MM.1S (cell line): Measurements from ENCODE around the gene APOA4.

Experiments used
- EZH2 ChIP-seq: fragments of 300-600 bp; sonication (generic); optimal IDR thresholded peaks from 2 replicates; pipeline ENCODE3; 2017; ENCODE audit warnings: low read depth, mild to moderate bottlenecking, antibody characterized with exemption, low read length, mixed read lengths
- EZH2phosphoT487 ChIP-seq: fragments of 300-600 bp; sonication (generic); IDR thresholded peaks from 2 replicates; pipeline ENCODE4 v1.6.1; 2018; ENCODE audit warnings: antibody characterized with exemption, low read length
- TF ChIP-seq, protein P1 (sequence below): fragments of 300-600 bp; sonication (generic); IDR thresholded peaks from 2 replicates; pipeline ENCODE4 v1.5.1; 2016; ENCODE audit warnings: antibody characterized with exemption, low read length, mixed read lengths

DNA sequence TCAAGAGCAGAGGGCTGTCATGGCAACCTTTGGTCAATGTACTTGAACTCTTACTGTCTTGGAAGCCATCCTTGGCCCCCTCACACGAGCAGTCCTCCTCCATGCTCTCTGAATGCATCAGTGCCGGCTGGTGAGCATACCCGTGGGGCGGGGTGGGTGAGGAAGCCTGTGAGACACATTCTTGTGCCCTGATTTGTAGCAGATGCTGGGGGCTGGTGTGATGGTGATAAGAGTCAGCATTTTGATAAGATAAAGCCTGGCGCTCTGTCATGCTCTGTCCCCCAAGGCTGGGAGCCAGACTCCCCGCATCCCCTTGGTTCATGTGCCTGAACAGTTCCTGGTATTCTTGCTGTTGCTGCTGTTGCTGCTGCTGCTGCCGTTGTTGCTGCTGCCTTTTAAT, 34.8 kb upstream of the APOA4 start:
- TF ChIP-seq, protein P1, sequence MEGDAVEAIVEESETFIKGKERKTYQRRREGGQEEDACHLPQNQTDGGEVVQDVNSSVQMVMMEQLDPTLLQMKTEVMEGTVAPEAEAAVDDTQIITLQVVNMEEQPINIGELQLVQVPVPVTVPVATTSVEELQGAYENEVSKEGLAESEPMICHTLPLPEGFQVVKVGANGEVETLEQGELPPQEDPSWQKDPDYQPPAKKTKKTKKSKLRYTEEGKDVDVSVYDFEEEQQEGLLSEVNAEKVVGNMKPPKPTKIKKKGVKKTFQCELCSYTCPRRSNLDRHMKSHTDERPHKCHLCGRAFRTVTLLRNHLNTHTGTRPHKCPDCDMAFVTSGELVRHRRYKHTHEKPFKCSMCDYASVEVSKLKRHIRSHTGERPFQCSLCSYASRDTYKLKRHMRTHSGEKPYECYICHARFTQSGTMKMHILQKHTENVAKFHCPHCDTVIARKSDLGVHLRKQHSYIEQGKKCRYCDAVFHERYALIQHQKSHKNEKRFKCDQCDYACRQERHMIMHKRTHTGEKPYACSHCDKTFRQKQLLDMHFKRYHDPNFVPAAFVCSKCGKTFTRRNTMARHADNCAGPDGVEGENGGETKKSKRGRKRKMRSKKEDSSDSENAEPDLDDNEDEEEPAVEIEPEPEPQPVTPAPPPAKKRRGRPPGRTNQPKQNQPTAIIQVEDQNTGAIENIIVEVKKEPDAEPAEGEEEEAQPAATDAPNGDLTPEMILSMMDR: no peak
- TF ChIP-seq EZH2: no peak
- TF ChIP-seq EZH2phosphoT487: no peak
